GM23338 (cell line): Measurements from ENCODE around the gene ADGRD1. TPM values are rescaled to one million over a fixed set of nuclear protein-coding genes. Genes with fewer than 3 reads are reported as not detected.

Experiments
- ATAC-seq: fragments of 200-7000 bp; cut with Tn5 transposase; 3 replicates; pipeline ENCODE4 v1.9.1; 2020
- DNase-seq: peaks from one replicate; pipeline ENCODE4 v3.0.0-alpha.2; 2015; ENCODE audit warnings: low spot score
- H2AFZ ChIP-seq: fragments of 200-600 bp; sonication (generic); 2 replicates; pipeline ENCODE4 v1.8.0; 2016; ENCODE audit warnings: antibody characterized with exemption, mild to moderate bottlenecking, moderate library complexity
- H3F3A ChIP-seq: fragments of 200-600 bp; sonication (generic); replicated peaks from 2 replicates; pipeline ENCODE4 v1.8.0; 2017; ENCODE audit warnings: antibody characterized with exemption, mixed run types, low read depth
- H3K27ac ChIP-seq: fragments of 200-600 bp; sonication (generic); 2 replicates; pipeline ENCODE4 v1.6.1; 2016; ENCODE audit warnings: low read depth
- H3K27me3 ChIP-seq: fragments of 200-600 bp; sonication (generic); 2 replicates; pipeline ENCODE4 v1.8.0; 2016; ENCODE audit warnings: mild to moderate bottlenecking, mixed run types, moderate library complexity; ENCODE audit not compliant: insufficient read depth
- H3K36me3 ChIP-seq: fragments of 200-600 bp; sonication (generic); 2 replicates; pipeline ENCODE4 v1.8.0; 2016; ENCODE audit warnings: mild to moderate bottlenecking; ENCODE audit not compliant: insufficient read depth
- H3K4me1 ChIP-seq: fragments of 200-600 bp; sonication (generic); 2 replicates; pipeline ENCODE4 v1.8.0; 2016; ENCODE audit warnings: mild to moderate bottlenecking, moderate library complexity; ENCODE audit not compliant: insufficient read depth
- H3K4me2 ChIP-seq: fragments of 200-600 bp; sonication (generic); 2 replicates; pipeline ENCODE4 v1.7.1; 2017; ENCODE audit warnings: mixed run types
- H3K4me3 ChIP-seq: fragments of 200-600 bp; sonication (generic); 2 replicates; pipeline ENCODE4 v1.6.1; 2016; ENCODE audit warnings: mixed run types
- H3K79me2 ChIP-seq: fragments of 200-600 bp; sonication (generic); replicated peaks from 2 replicates; pipeline ENCODE4 v1.8.0; 2017; ENCODE audit warnings: mild to moderate bottlenecking; ENCODE audit not compliant: insufficient read depth
- H3K9me2 ChIP-seq: fragments of 200-600 bp; sonication (generic); 2 replicates; pipeline ENCODE4 v1.8.0; 2017; ENCODE audit not compliant: insufficient read depth
- H4K20me1 ChIP-seq: fragments of 200-600 bp; sonication (generic); replicated peaks from 2 replicates; pipeline ENCODE4 v1.8.0; 2017; ENCODE audit warnings: mild to moderate bottlenecking; ENCODE audit not compliant: insufficient read depth
- H3K27ac Mint-ChIP-seq: 2 replicates; pipeline ENCODE4 v1.8.0; 2020; ENCODE audit warnings: inconsistent platforms, mild to moderate bottlenecking, moderate library complexity, mixed read lengths
- H3K27me3 Mint-ChIP-seq: 3 replicates; pipeline ENCODE4 v1.8.0; 2022; ENCODE audit warnings: low read depth, mild to moderate bottlenecking, moderate library complexity, mixed read lengths, inconsistent platforms; ENCODE audit not compliant: insufficient read depth, poor library complexity
- H3K36me3 Mint-ChIP-seq: 3 replicates; pipeline ENCODE4 v1.8.0; 2021; ENCODE audit warnings: low read depth, mild to moderate bottlenecking, inconsistent platforms, moderate library complexity, mixed read lengths
- H3K4me1 Mint-ChIP-seq: 3 replicates; pipeline ENCODE4 v1.8.0; 2020; ENCODE audit warnings: mild to moderate bottlenecking, inconsistent platforms, mixed read lengths
- H3K4me3 Mint-ChIP-seq: 3 replicates; pipeline ENCODE4 v1.8.0; 2021; ENCODE audit warnings: moderate library complexity, mild to moderate bottlenecking, inconsistent platforms, mixed read lengths
- H3K9me3 Mint-ChIP-seq: 3 replicates; pipeline ENCODE4 v1.8.0; 2020; ENCODE audit warnings: moderate library complexity, mild to moderate bottlenecking, inconsistent platforms, mixed read lengths
- CREB1 ChIP-seq: fragments of 250-450 bp; sonication (Bioruptor Pico); IDR thresholded peaks from 2 replicates; pipeline ENCODE4 v1.5.0; 2020; ENCODE audit warnings: low read depth, mild to moderate bottlenecking, moderate library complexity
- CTCF ChIP-seq, 2 experiments: fragments of 200-600 bp in 1 of 2; sonication (generic) in 1 of 2; conservative IDR thresholded peaks; 2 replicates each; pipeline versions ENCODE4 v1.5.1 to v1.6.1; 2016 to 2017; ENCODE audit warnings: antibody characterized with exemption in 2 of 2, low read depth in 2 of 2, mild to moderate bottlenecking in 2 of 2, moderate library complexity in 1 of 2
- EZH2 ChIP-seq: fragments of 200-600 bp; sonication (generic); IDR thresholded peaks from one replicate; pipeline ENCODE4 v1.8.0; 2017; ENCODE audit warnings: antibody characterized with exemption, mild to moderate bottlenecking, low read depth; ENCODE audit not compliant: unreplicated experiment
- EZH2phosphoT487 ChIP-seq: fragments of 200-600 bp; sonication (generic); IDR thresholded peaks from one replicate; pipeline ENCODE4 v1.8.1; 2018; ENCODE audit warnings: antibody characterized with exemption; ENCODE audit not compliant: unreplicated experiment
- JUNB ChIP-seq: IDR thresholded peaks from one replicate; pipeline ENCODE4 v1.6.1; 2016; ENCODE audit warnings: antibody characterized with exemption; ENCODE audit not compliant: unreplicated experiment
- NANOG ChIP-seq: IDR thresholded peaks from 2 replicates; pipeline ENCODE4 v1.6.1; 2016; ENCODE audit warnings: antibody characterized with exemption, borderline replicate concordance
- POLR2AphosphoS5 ChIP-seq: IDR thresholded peaks from 2 replicates; pipeline ENCODE4 v1.6.1; 2016; ENCODE audit warnings: antibody characterized with exemption, low read depth
- REST ChIP-seq: IDR thresholded peaks from one replicate; pipeline ENCODE4 v1.6.1; 2018; ENCODE audit warnings: antibody characterized with exemption; ENCODE audit not compliant: unreplicated experiment
- STAT1 ChIP-seq: IDR thresholded peaks from one replicate; pipeline ENCODE4 v1.6.1; 2016; ENCODE audit warnings: antibody characterized with exemption; ENCODE audit not compliant: unreplicated experiment
- ZNF114 ChIP-seq: fragments of 250-450 bp; sonication (Bioruptor Pico); IDR thresholded peaks from 2 replicates; pipeline ENCODE4 v1.5.0; 2020; ENCODE audit warnings: mild to moderate bottlenecking, moderate library complexity
- ZNF331 ChIP-seq: fragments of 250-450 bp; sonication (Bioruptor Pico); IDR thresholded peaks from 2 replicates; pipeline ENCODE4 v1.5.0; 2020; ENCODE audit warnings: low read depth, mild to moderate bottlenecking, moderate library complexity
- ZNF462 ChIP-seq: fragments of 250-450 bp; sonication (Bioruptor Pico); IDR thresholded peaks from 2 replicates; pipeline ENCODE4 v1.5.0; 2020; ENCODE audit warnings: mild to moderate bottlenecking, moderate library complexity
- polyA plus RNA-seq: library from polyadenylated mRNA; unstranded; fragments of >200 nt; fragmentation: Nextera tagmentation; extraction: Ambion mirVana; gene quantifications from 2 replicates; pipeline ENCODE4 v1.2.1, GENCODE V29; 2016
- total RNA-seq: library from RNA; depleted of rRNA; stranded (reverse); fragments of >200 nt; shearing (Covaris generic); gene quantifications from 2 replicates; pipeline ENCODE4 v1.2.3, GENCODE V29; 2014
- TF ChIP-seq, protein P1 (sequence below): IDR thresholded peaks from 2 replicates; pipeline ENCODE4 v1.6.1; 2016; ENCODE audit warnings: antibody characterized with exemption

The ADGRD1 gene
- total and polyA plus RNA-seq, 2 experiments from 2014 or later = 1.4 TPM; not detected in 1

DNA sequence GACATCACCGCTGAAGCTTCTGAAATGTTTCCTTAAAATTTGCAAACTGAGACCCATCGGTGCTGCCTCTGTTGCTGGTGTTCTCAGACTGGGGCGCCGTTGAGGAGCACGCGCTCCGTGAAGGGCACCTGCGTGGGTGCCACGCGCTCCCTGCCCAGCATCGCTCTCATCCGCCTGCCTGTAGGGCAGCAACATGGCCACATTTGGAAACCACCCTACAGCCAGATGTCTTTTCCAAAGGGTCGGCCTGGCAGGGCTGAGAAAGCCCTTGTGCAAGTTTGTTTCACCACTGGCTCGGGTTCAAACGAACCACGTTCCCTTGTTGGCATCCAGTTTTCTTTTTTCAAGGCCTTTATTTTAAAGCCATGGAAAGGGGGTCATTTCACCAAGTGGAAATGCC lies 13.9 kb downstream of the ADGRD1 start:
- no peak for ATAC-seq
- Histone ChIP-seq H3K27ac (no peak overlapping the region), H3K27me3 (no peaks in the 10 kb centered on the region), H2AFZ (no peak overlapping the region), H3K4me1 (no peaks in the 10 kb centered on the region), H3K4me2 (no peak overlapping the region), H3K4me3 (no peak overlapping the region), H3K36me3 (no peaks in the 10 kb centered on the region; the same call in 1 of the 2 replicates), H3K79me2 (no peaks in the 10 kb centered on the region), H3K9me2 (no peaks in the 10 kb centered on the region), H3F3A (no peaks in the 10 kb centered on the region), H4K20me1 (no peaks in the 10 kb centered on the region)
- Mint-ChIP-seq H3K27ac (no peak overlapping the region), H3K27me3 (peaks cover 9% of the 10 kb centered on the region), H3K4me1 (no peaks in the 10 kb centered on the region), H3K36me3 (no peaks in the 10 kb centered on the region), H3K9me3 (no peaks in the 10 kb centered on the region), H3K4me3 (no peak overlapping the region)
- DNase-seq = no peak
- TF ChIP-seq, protein P1, sequence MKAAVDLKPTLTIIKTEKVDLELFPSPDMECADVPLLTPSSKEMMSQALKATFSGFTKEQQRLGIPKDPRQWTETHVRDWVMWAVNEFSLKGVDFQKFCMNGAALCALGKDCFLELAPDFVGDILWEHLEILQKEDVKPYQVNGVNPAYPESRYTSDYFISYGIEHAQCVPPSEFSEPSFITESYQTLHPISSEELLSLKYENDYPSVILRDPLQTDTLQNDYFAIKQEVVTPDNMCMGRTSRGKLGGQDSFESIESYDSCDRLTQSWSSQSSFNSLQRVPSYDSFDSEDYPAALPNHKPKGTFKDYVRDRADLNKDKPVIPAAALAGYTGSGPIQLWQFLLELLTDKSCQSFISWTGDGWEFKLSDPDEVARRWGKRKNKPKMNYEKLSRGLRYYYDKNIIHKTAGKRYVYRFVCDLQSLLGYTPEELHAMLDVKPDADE = no peak
- no peak for TF ChIP-seq REST
- TF ChIP-seq EZH2phosphoT487 = no peak
- no peak for TF ChIP-seq CTCF (conservative IDR thresholded peaks at IDR 0.05; ENCODE audit: low read depth in 2 of 2)
- no peak for TF ChIP-seq JUNB
- no peak for TF ChIP-seq ZNF114 (CRISPR knock-in tag)
- TF ChIP-seq ZNF331 (CRISPR knock-in tag) = no peak
- TF ChIP-seq ZNF462 (CRISPR knock-in tag) = no peak
- no peak for TF ChIP-seq CREB1 (CRISPR knock-in tag)
- TF ChIP-seq STAT1 = no peak
- TF ChIP-seq NANOG = no peak
- no peak for TF ChIP-seq POLR2AphosphoS5
- TF ChIP-seq EZH2 = no peak
